ENCODE data around the gene FUT6.

DNA sequence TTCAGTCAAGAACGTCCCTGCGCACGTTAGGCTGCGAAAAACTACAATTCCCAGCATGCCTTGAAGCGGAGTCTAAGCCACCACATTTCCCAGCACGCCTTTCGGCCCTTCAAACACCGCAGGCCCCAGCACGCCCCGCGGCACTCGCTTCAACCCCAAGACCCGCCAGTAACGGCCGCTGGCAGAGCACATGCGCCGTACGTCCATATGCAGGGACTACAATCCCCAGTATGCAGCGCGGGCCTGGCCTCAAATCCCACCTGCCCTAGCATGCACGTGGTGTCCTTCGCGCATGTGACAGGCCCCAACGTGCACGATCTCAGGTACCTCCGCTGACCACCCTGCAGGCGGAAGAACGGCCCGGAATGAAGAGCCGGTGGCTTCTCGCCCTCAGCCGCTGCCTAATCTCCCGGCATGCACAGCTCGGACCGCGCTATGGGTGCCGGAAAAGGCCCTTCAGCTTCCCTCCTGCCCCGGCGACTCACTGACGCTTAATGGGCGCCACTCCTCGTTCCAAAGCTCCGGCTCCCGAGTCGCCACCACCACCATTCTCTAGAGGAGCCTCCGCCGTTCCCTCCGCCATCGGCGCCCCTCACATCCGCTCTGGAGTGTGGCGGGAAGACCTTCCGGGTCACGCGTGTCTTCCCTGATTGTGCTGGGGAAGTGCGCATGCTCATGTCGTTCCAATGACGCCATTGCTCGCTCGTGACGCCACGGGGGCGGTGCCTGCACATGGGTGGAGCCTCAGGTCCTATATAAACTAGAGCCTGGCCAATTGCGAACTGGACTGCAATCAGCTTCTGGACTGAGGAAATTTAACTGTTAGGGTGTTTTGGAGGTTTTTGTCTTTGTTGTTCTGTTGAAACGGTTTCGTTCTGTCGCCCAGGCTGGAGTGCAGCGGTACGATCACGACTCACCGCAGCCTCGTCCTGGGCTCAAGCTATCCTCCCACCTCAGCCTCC lies 48.7 kb downstream of the FUT6 start, which contains the start of gene DUS3L:
- TF ChIP-seq, protein P1, sequence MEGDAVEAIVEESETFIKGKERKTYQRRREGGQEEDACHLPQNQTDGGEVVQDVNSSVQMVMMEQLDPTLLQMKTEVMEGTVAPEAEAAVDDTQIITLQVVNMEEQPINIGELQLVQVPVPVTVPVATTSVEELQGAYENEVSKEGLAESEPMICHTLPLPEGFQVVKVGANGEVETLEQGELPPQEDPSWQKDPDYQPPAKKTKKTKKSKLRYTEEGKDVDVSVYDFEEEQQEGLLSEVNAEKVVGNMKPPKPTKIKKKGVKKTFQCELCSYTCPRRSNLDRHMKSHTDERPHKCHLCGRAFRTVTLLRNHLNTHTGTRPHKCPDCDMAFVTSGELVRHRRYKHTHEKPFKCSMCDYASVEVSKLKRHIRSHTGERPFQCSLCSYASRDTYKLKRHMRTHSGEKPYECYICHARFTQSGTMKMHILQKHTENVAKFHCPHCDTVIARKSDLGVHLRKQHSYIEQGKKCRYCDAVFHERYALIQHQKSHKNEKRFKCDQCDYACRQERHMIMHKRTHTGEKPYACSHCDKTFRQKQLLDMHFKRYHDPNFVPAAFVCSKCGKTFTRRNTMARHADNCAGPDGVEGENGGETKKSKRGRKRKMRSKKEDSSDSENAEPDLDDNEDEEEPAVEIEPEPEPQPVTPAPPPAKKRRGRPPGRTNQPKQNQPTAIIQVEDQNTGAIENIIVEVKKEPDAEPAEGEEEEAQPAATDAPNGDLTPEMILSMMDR (conservative IDR thresholded peaks at IDR 0.05; ENCODE audit: low read length) = no peak
- TF ChIP-seq EZH2phosphoT487 (IDR thresholded peaks at IDR 0.05; ENCODE audit: borderline replicate concordance, low read depth, low read length) = no peak
